HS-5 (cell line): ENCODE measurements around the gene KCNK7.

Experiments used
- DNase-seq: peaks from one replicate; pipeline ENCODE4 v3.0.0-alpha.2; 2012; ENCODE audit warnings: low read depth

Gene KCNK7

GRCh38 chr11:65627202-65627601, 31.6 kb upstream of the KCNK7 start:
- DNase-seq, result no peak

GRCh38 chr11:65625628-65626342, 30.2 kb upstream of the KCNK7 start:
- DNase-seq, result no peak

- no peak for DNase-seq
Measured at GRCh38 chr11:65624931-65625627, 29.5 kb upstream of the KCNK7 start.

GRCh38 chr11:65623852-65624616, 28.4 kb upstream of the KCNK7 start:
- DNase-seq, result no peak

GRCh38 chr11:65623177-65623576, 27.6 kb upstream of the KCNK7 start:
- no peak for DNase-seq

- DNase-seq, result no peak
Measured at GRCh38 chr11:65622011-65622410, 26.4 kb upstream of the KCNK7 start.

- DNase-seq, result no peak
Measured at GRCh38 chr11:65621460-65621859, 25.9 kb upstream of the KCNK7 start.

GRCh38 chr11:65620666-65621065, 25.1 kb upstream of the KCNK7 start:
- no peak for DNase-seq

GRCh38 chr11:65619281-65619928, 23.8 kb upstream of the KCNK7 start:
- no peak for DNase-seq

- no peak for DNase-seq
Measured at GRCh38 chr11:65618763-65619162, 23.2 kb upstream of the KCNK7 start.

- no peak for DNase-seq
Measured at GRCh38 chr11:65617990-65618751, 22.6 kb upstream of the KCNK7 start.

- no peak for DNase-seq
Measured at GRCh38 chr11:65617136-65617850, 21.7 kb upstream of the KCNK7 start.

- DNase-seq, result no peak
Measured at GRCh38 chr11:65616575-65617001, 21.0 kb upstream of the KCNK7 start.

GRCh38 chr11:65615950-65616574, 20.5 kb upstream of the KCNK7 start:
- no peak for DNase-seq

GRCh38 chr11:65615229-65615949, 19.8 kb upstream of the KCNK7 start, which contains the start of gene PCNX3:
Gene PCNX3 (plus strand): TSS chr11:65615776. CDS start chr11:65616312, 536 bp downstream.
- peak; percentile 100 for DNase-seq

- no peak for DNase-seq
Measured at GRCh38 chr11:65613091-65613928, 17.7 kb upstream of the KCNK7 start.

GRCh38 chr11:65612691-65613090, 17.1 kb upstream of the KCNK7 start:
- DNase-seq, result no peak

GRCh38 chr11:65611758-65612603, 16.4 kb upstream of the KCNK7 start:
- DNase-seq, result no peak
